DMS114 treated with DMSO at 0.1 percent for 48 hours (cell line): ENCODE data around the gene BOD1L1.

ENCODE experiments used
- DNase-seq: peaks from one replicate; lab custom pipeline; 2025; ENCODE audit not compliant: unreplicated experiment; lab: John Stamatoyannopoulos, UW

BOD1L1 gene

GRCh38 chr4:13626492-13627177 is 890 bp downstream of the BOD1L1 start:
- DNase-seq = no peak

- DNase-seq = no peak
Measured at GRCh38 chr4:13618212-13618806, 9.2 kb downstream of the BOD1L1 start.

GRCh38 chr4:13617801-13618200 is 9.7 kb downstream of the BOD1L1 start:
- DNase-seq = no peak

GRCh38 chr4:13616597-13616996 is 10.9 kb downstream of the BOD1L1 start:
- DNase-seq = no peak

DNA sequence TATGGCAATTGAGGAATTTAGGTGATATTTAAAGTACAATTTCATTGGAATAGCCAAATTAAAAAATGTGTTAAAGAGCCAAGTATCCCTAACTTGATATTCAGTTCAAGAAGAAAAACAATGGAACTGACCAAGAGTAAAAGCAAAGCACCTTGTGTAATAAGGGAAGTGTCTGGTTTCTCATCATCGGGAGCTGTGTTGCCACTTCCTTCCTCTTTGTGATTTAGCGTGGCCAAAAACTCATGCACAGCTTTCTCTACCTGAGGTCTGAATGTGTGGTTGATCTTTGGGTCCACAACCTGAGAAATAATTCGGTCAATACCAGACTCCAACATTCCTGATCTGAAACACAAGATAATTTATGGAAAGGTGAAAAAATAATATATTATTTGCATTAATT is 12.4 kb downstream of the BOD1L1 start:
- DNase-seq = no peak

- no peak for DNase-seq
Measured at GRCh38 chr4:13612569-13612968, 15.0 kb downstream of the BOD1L1 start.

DNA sequence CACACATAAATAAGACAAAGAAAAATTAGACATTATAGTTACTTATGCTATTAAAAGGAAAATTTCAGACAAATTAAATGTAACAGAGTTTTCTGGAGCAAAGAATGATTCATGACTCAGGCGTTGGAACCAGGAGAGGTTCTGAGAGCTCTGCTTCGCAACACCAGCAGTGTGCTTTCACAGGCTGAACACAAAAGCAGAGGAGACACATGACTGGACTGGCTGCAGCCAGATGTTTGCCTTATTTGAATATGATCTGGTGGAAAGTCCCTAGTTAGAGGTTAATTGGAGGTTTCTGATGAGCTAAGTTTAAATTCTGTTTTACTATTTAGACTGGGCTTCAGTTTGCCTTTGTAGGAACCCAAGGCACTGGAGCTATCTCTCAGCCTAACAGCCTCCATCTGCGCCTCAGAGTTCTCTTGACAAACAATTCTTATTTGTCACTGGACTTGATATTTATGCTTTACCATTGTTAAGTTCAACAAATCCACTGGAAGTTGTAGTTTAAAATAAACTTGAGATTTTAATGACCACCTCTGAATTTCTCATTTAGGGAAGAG is 16.2 kb downstream of the BOD1L1 start:
- no peak for DNase-seq

DNA sequence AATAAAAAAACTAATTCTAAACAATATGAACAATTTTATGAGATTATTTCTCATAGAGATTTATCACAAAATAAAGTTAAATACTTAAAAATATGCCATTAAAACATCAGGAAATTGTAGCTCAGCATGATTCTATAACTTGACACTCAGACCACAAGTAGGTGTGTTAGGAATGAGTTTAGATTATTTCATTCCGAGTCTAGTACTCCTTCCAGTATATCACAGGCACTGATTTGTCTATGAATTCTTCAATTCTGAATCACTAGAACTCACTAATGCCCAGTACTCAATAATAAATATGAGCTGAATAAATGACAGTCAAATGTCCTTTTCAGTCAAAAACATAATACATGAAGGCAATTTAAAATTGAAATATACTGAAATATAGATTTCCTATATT is 22.2 kb downstream of the BOD1L1 start:
- no peak for DNase-seq

- no peak for DNase-seq
Measured at GRCh38 chr4:13601848-13602247, 25.7 kb downstream of the BOD1L1 start.

DNA sequence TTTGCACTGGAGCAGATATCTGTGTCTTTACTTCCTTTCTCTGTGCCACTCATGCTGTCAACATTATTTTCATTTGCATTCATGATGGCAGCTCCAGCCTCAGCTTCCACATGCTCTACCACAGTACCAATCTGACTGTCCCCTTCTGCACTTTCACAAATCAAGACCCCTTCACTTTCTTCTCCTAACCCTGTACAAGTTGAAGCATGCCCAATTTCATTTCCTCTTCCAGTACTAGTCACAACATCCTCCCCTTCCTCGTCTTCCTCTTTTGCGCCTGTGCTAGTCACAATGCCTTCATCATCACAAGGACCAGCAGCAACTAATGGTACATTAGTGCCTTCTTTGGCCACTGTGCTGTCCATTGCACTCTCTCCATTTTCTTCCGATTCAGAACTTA is 26.5 kb downstream of the BOD1L1 start:
- no peak for DNase-seq

DNA sequence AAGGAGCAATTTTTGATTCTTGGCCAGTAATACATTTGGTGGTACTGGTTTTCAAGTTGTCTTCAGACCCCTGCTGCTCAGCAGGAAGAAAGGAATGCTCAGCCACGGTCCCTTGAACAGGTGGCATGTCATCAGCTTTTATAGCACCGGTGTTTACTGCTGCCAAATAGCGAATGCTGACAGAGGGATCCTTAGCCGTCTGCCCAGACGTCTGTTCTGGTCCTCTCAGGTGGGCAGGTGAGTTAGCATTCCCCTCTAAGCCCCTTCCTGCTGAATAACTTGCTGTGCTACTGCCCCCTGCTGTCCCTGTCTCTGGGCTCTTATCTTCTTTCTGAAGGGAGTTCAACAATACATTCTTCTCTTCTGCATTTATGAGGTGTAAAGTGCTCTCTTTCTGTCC is 28.4 kb downstream of the BOD1L1 start:
- DNase-seq = no peak

DNA sequence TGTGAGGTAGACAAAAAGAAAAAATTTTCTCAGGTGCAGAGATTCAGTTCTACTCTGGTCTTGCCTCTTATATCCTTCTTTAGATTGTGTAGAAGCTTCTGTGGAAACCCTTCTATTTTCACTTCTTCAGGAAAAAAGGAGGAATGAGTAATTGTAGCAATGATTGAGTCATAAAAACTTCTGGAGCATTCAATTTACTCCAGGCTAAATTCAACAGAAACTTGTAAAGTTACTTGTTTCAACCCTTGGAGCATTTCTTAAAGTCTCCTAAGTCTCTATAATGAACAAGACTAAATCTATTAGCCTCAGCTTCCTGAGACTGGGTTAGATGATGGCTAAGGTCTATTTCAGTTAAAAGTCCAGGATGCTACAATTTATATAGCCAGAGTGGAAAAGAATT is 29.9 kb downstream of the BOD1L1 start:
- DNase-seq = no peak

DNA sequence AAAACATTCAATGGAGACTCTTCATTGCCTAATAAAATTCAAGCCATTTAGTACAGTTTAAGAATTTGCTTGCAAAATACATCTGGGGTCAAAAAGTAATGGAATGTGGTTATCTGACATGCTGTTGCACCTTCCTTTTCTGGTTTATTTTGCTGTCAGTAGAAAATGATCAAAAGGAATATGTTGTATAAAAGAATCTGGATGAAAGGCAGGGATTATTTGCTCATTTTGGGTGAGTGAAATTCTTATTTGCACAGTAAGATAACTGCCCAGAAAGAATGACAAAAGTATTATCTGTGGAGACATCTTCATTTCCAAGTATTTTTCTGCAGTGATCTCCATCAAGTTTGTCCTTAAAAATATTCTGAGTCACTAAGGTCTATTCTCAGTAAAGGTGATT is 30.4 kb downstream of the BOD1L1 start:
- no peak for DNase-seq

- DNase-seq = no peak
Measured at GRCh38 chr4:13592220-13592619, 35.3 kb downstream of the BOD1L1 start.

DNA sequence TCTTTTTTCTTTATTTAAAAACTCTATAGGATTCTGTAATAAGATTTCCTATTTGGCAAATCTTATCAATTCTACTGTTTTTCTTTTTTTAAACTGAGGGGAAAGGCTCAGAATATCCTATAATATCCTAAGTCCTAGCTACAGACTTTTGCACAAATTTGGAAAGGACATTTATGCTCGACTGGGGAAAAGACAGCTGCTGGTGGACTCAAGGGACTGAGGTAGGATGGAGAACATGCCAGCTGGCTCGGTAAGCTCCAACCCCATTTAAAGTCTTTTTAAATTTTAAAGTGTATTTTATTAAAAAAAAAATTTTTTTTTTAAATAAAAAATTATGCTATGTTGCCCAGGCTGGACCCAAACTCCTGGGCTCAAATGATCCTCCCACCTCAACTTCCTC is 36.8 kb downstream of the BOD1L1 start:
- DNase-seq = no peak

- no peak for DNase-seq
Measured at GRCh38 chr4:13588954-13589353, 38.6 kb downstream of the BOD1L1 start.

DNA sequence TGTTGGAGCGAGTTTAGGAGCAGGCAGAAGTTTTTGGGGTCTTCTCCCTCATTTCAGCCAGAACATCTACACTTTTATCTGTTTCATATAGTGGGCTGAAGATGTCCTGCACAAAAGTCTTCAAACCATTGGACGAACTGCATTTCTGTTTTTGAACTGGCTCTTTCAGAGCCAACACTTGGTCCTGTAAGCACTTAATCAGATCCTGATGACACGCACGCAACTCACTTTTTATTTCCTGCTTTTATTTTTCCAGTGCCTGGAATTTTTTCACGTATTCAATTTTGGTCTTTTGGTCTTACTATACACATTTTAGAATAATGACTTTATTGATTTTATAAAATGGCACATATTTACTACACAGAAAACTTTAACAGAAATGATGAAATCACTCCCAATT is 43.0 kb downstream of the BOD1L1 start:
- DNase-seq = no peak

- DNase-seq = no peak
Measured at GRCh38 chr4:13580036-13580435, 47.5 kb downstream of the BOD1L1 start.

- no peak for DNase-seq
Measured at GRCh38 chr4:13577660-13578059, 49.9 kb downstream of the BOD1L1 start.

DNA sequence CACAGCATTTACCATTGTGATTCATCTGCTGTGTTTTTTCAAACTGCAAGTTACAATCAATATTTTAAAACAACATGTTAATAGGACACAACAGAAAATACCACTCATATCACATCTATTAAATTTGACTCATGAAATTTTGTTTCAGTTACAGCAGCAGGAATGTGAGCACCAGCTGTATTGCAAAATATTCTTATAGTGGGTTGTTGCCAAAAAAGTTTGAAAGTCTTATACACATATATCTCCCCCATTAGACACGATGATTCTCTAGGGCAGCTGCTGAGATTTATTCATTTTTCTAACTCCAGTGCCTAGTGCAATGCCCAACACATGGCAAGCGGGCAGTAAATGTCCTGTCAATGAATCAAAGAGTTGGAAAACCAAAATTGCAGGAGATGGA is 56.6 kb downstream of the BOD1L1 start:
- DNase-seq = no peak

GRCh38 chr4:13567125-13567524 is 60.4 kb downstream of the BOD1L1 start:
- no peak for DNase-seq

DNA sequence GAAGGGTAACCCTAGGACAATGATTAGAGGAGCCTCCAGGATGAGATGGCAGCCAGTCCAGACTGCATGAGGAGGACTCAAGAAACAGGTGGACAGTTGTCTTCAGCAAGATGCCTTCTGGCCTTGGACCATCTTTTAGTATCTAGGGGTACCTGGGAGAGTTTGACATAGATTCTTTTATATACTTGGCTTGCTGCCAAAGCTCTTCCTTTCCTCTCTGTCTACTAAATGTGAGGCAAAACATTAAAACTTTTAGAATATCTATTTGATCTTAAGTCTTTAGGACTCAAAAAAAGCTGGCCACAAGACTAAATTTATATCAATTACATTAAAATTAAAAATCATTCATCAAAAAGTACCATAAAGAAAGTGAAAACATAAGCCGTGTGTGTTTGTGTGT is 64.6 kb downstream of the BOD1L1 start:
- no peak for DNase-seq

DNA sequence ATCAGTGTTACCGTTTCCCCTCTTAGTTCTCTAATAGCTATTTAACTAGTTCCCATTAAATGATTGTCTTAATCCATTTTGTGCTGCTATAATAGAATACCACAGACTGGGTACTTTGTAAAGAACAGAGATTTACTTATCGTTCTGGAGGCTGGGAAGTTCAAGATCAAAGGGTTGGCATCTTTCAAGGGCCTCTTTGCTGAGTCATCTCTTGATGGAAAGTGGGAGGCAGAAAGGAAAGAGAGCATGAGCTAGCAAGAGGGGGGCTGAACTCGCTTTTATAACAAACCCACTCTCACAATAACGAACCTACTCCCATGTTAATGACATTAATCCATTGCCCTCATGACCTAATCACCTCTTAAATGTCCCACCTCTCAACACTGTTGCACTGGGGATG is 65.9 kb downstream of the BOD1L1 start:
- no peak for DNase-seq
